Esophagus squamous epithelium (tissue), 4 donors: ENCODE measurements around the gene TPM2.

Experiments
- CTCF ChIP-seq, 6 experiments: fragments of 450-650 bp in 4 of 6; fragments of 200-600 bp in 2 of 6; sonication (generic) in 2 of 6; IDR thresholded peaks; one replicate each; pipeline ENCODE4 v1.5.1; 2016 to 2019; ENCODE audit warnings: antibody characterized with exemption in 6 of 6, mild to moderate bottlenecking in 4 of 6, moderate library complexity in 4 of 6
- POLR2A ChIP-seq, 4 donors: fragments of 450-650 bp; IDR thresholded peaks; one replicate each; pipeline ENCODE4 v1.6.1; 2017; ENCODE audit warnings: antibody characterized with exemption in 4 of 4, mild to moderate bottlenecking in 4 of 4, moderate library complexity in 3 of 4

GRCh38 chr9:35635730-35636129, 54.0 kb downstream of the TPM2 start:
- TF ChIP-seq POLR2A (IDR thresholded peaks at IDR 0.05) (no peak), CTCF (IDR thresholded peaks at IDR 0.05) (no peak)
